ENCODE measurements around the gene PHYKPL. TPM values are rescaled to one million over a fixed set of nuclear protein-coding genes. Genes with fewer than 3 reads are reported as not detected.

PHYKPL gene
- total and polyA plus RNA-seq, 2 of the 4 experiments (the other 2 are of a cell fraction): 10.0 to 24.5 TPM

DNA sequence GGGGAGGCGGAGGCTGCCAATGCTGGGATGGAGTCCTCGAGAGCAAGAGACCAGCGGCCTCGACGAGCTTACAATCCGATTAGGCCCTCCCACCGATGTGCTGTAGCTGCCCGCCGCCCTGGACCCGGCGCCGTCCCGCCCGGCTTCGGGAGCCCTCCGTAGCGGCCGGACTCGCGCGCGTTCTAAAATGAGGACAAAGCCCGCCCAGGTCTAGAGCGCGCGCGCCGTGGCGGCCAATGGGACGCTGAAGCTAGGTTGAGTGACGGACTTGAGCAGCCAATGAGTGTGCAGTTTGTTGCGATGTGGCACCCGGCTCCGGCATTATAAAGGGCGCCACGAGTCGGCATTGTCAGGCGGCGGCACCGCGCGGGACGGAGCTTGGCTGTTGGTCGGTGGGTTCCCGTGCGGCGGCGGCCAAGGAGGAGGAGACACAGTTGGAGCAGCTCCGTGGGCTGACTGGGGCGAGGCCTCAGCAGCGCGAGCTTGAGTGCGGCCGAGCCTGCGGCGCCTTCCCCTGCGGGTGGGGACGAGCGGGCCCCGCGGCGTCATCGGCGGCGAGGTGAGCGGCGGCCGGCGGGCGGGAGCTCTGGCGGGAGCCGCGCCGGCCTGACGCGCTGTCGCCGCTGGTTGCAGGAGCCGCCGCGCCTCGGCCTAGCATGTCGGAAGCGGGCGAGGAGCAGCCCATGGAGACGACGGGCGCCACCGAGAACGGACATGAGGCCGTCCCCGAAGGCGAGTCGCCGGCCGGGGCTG lies 28.2 kb downstream of the PHYKPL start, which contains the start of gene HNRNPAB:
TSS of gene HNRNPAB (plus strand) at position 352 of the 753 bp plus-strand sequence. CDS start at position 657, 305 bp downstream.
- intact Hi-C loops (cut with micrococcal nuclease) (loop anchor here (1.0 kb wide), 1 partner anchor 28 kb away; the partner anchor contains the start of gene PHYKPL), dilution Hi-C loops (cut with HindIII; ENCODE audit: low sequenced_read_pairs, unreplicated experiment) (no loop called here), in situ Hi-C loops (cut with MboI; ENCODE audit: low sequenced_read_pairs) (no loop called here)
- POLR2A ChIA-PET (ENCODE audit: unreplicated experiment): no interaction called here
- Histone ChIP-seq H3K4me2 (ENCODE audit: low read depth, low read length) (peak within 1 kb of the TSS; percentile 84), H2BK20ac (ENCODE audit: low read depth, low read length) (no peak within 1 kb of the TSS), H3K9ac (ENCODE audit: low read depth, low read length) (peak within 1 kb of the TSS; percentile 77), H3K4ac (ENCODE audit: low read depth, low read length) (peak within 1 kb of the TSS; percentile 79), H3K79me1 (ENCODE audit: low read depth in 1 of 2, low read length in 2 of 2) (peaks cover 9 to 44% of the 10 kb centered on the region in 2 experiments; a peak in 3 of 4 replicates), H3K9me3 (ENCODE audit: control insufficient read depth, insufficient read depth, low read length) (no peaks in the 10 kb centered on the region), H4K5ac (ENCODE audit: low read depth, low read length) (no peak within 1 kb of the TSS), H3K36me3 (ENCODE audit: control insufficient read depth, insufficient read depth, low read length) (peaks cover 31% of the 10 kb centered on the region), H3K27me3 (ENCODE audit: control insufficient read depth, insufficient read depth, low read length) (no peaks in the 10 kb centered on the region), H3K9me1 (ENCODE audit: insufficient read depth, low read length) (peaks cover 23% of the 10 kb centered on the region), H4K91ac (ENCODE audit: insufficient read depth, low read depth, low read length) (peak within 1 kb of the TSS; percentile 58; the same call in 1 of the 2 replicates), H3K27ac (ENCODE audit: insufficient read depth, low read length) (peak within 1 kb of the TSS; percentile 54; the same call in 1 of the 2 replicates), H4K20me1 (ENCODE audit: insufficient read depth, low read length) (peaks cover 41% of the 10 kb centered on the region), H3K14ac (replicated peaks; ENCODE audit: low read depth, low read length) (peak within 1 kb of the TSS; percentile 91), H3K18ac (ENCODE audit: low read depth, low read length) (no peak within 1 kb of the TSS), H2AFZ (replicated peaks; ENCODE audit: low read length, poor library complexity) (peak within 1 kb of the TSS; percentile 96), H2AK9ac (replicated peaks; ENCODE audit: low read depth, low read length, poor library complexity) (peak within 1 kb of the TSS; percentile 99), H2BK120ac (ENCODE audit: low read depth, low read length) (0 out of 2 replicates have a peak within 1 kb of the TSS, but pooled peaks have one; percentile 20), H2BK15ac (ENCODE audit: low read depth, low read length) (no peak within 1 kb of the TSS), H4K8ac (ENCODE audit: low read depth in 2 of 2, low read length in 2 of 2) (peak within 1 kb of the TSS; percentile 54 to 80; a peak in 2 of 4 replicates), H3K4me1 (ENCODE audit: control insufficient read depth, insufficient read depth, low read length) (peaks cover 11% of the 10 kb centered on the region), H2BK5ac (ENCODE audit: low read depth, low read length, poor library complexity, severe bottlenecking) (peak within 1 kb of the TSS; percentile 38), H3K23ac (ENCODE audit: low read depth, low read length) (peak within 1 kb of the TSS; percentile 84), H2AK5ac (ENCODE audit: low read depth, low read length) (peak within 1 kb of the TSS; percentile 75), H3K56ac (ENCODE audit: extremely low read depth, insufficient read depth, low read length) (peak within 1 kb of the TSS; percentile 45; the same call in 1 of the 2 replicates), H3K4me3 (ENCODE audit: insufficient read depth, low read depth, low read length) (peak within 1 kb of the TSS; percentile 70)
- DNase-seq (peak; percentile 96), ATAC-seq (ENCODE audit: low read depth) (peak; percentile 79)
- CTCF ChIA-PET: interaction anchor here (1.3 kb wide), 1 partner anchor 129 kb away, joined by 5 read pairs; no protein-coding TSS in a partner anchor
- peak; percentile 48 for TF ChIP-seq BHLHE40 (IDR thresholded peaks at IDR 0.05; ENCODE audit: low read depth, low read length)
- peak; percentile 91 for TF ChIP-seq MXI1 (IDR thresholded peaks at IDR 0.05; ENCODE audit: borderline replicate concordance, low read depth, low read length)
- peak; percentile 100 for TF ChIP-seq POLR2A (IDR thresholded peaks at IDR 0.05; ENCODE audit: low read depth, low read length)
- TF ChIP-seq MAZ (IDR thresholded peaks at IDR 0.05; ENCODE audit: borderline replicate concordance, low read depth, low read length): peak; percentile 42; the same call in 1 of the 2 replicates
- no peak for TF ChIP-seq RFX5 (IDR thresholded peaks at IDR 0.05; ENCODE audit: low read depth, low read length)
- TF ChIP-seq FOS (IDR thresholded peaks at IDR 0.05; ENCODE audit: low read depth, low read length): peak; percentile 73
- TF ChIP-seq, protein P1, sequence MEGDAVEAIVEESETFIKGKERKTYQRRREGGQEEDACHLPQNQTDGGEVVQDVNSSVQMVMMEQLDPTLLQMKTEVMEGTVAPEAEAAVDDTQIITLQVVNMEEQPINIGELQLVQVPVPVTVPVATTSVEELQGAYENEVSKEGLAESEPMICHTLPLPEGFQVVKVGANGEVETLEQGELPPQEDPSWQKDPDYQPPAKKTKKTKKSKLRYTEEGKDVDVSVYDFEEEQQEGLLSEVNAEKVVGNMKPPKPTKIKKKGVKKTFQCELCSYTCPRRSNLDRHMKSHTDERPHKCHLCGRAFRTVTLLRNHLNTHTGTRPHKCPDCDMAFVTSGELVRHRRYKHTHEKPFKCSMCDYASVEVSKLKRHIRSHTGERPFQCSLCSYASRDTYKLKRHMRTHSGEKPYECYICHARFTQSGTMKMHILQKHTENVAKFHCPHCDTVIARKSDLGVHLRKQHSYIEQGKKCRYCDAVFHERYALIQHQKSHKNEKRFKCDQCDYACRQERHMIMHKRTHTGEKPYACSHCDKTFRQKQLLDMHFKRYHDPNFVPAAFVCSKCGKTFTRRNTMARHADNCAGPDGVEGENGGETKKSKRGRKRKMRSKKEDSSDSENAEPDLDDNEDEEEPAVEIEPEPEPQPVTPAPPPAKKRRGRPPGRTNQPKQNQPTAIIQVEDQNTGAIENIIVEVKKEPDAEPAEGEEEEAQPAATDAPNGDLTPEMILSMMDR (conservative IDR thresholded peaks at IDR 0.05; ENCODE audit: low read depth, low read length): no peak
- TF ChIP-seq RCOR1 (IDR thresholded peaks at IDR 0.05; ENCODE audit: insufficient replicate concordance, low read length): no peak
- BruUV-seq (replicated peaks): TSS peak; percentile 75
- 0% methylated on average over 32 of the region's 96 CpGs; no CpG with 5 or more reads in 1 of the 2 experiments for WGBS, 2 experiments (ENCODE audit: extremely low coverage in 2 of 2, insufficient read length in 1 of 2)

All from IMR-90 (cell line).